K562 (cell line): ENCODE data around the gene IRX5. TPM values are rescaled to one million over a fixed set of nuclear protein-coding genes. Genes with fewer than 3 reads are reported as not detected.

Experiments used
- ATAC-seq: fragments of 200-7000 bp; cut with Tn5 transposase; 3 replicates; pipeline ENCODE4 v1.9.1; 2020; ENCODE audit warnings: moderate library complexity
- BruUV-seq: library from RNA; stranded (reverse); fragments of 400-500 nt; replicated peaks from 2 replicates; lab custom pipeline; 2021; lab: Mats Ljungman, UMichigan
- CTCF ChIA-PET: fragments of 300-600 bp; formaldehyde crosslinking; extraction: SDS; loops from one replicate; lab custom pipeline; 2021; ENCODE audit warnings: low intra/inter-chr PET ratio; lab: Yijun Ruan, JAX
- POLR2A ChIA-PET: fragments of 300-600, 350-650 bp; sonication (Branson Sonifier 250); formaldehyde crosslinking; extraction: SDS; loops from one replicate; lab custom pipeline; 2021; ENCODE audit warnings: antibody characterized with exemption, inconsistent platforms; lab: Yijun Ruan, JAX
- DNase-seq, 4 experiments: peaks; one replicate each; pipeline versions ENCODE4 v3.0.0 to v3.0.0-alpha.2; 2011 to 2018; ENCODE audit warnings: low spot score in 3 of 4, mixed read lengths in 3 of 4; ENCODE audit errors: extremely low read depth in 1 of 4
- FAIRE-seq: peaks from 2 replicates; lab custom pipeline; 2011; peaks lifted over from hg19 to GRCh38; lab: Jason Lieb, UNC
- H2AFZ ChIP-seq: 2 replicates; pipeline ENCODE4 v1.6.0; 2011; ENCODE audit warnings: low read depth, low read length, control low read depth, inconsistent platforms
- H3K27ac ChIP-seq: fragments of 200-600 bp; 3 replicates; pipeline ENCODE4 v1.8.0; 2011; ENCODE audit warnings: low read depth, mild to moderate bottlenecking, control low read depth, inconsistent platforms, low read length, moderate library complexity, mixed read lengths; ENCODE audit errors: extremely low read depth
- H3K27me3 ChIP-seq, 2 experiments: fragments of 300-600 bp in 1 of 2; 2 replicates in 1 of 2; 3 replicates in 1 of 2; pipeline versions ENCODE4 v1.6.0 to v1.8.0; 2011; ENCODE audit warnings: inconsistent platforms in 2 of 2, low read length in 2 of 2, mild to moderate bottlenecking in 1 of 2, mixed read lengths in 1 of 2, moderate library complexity in 1 of 2; ENCODE audit not compliant: control insufficient read depth in 2 of 2, insufficient read depth in 2 of 2
- H3K36me3 ChIP-seq: fragments of 300-600 bp; 3 replicates; pipeline ENCODE4 v1.8.0; 2011; ENCODE audit warnings: mild to moderate bottlenecking, low read length, inconsistent platforms; ENCODE audit not compliant: control insufficient read depth, insufficient read depth
- H3K4me1 ChIP-seq, 2 experiments: fragments of 200-600 bp in 1 of 2; replicated peaks in 1 of 2; 2 replicates in 1 of 2; 3 replicates in 1 of 2; pipeline versions ENCODE4 v1.5.1 to v1.8.0; 2011; ENCODE audit warnings: inconsistent platforms in 2 of 2, low read length in 2 of 2, mild to moderate bottlenecking in 1 of 2, mixed read lengths in 1 of 2, moderate library complexity in 1 of 2; ENCODE audit not compliant: control insufficient read depth in 2 of 2, insufficient read depth in 2 of 2
- H3K4me2 ChIP-seq: 2 replicates; pipeline ENCODE4 v1.6.1; 2011; ENCODE audit warnings: low read length, control low read depth, inconsistent platforms, mixed read lengths; ENCODE audit not compliant: insufficient read depth
- H3K4me3 ChIP-seq: fragments of 200-600 bp; sonication (generic), shearing (Covaris generic); 2 replicates; pipeline ENCODE4 v1.5.1; 2016; ENCODE audit warnings: control low read depth, inconsistent platforms
- H3K79me2 ChIP-seq: fragments of 200-600 bp; 3 replicates; pipeline ENCODE4 v1.8.0; 2011; ENCODE audit warnings: low read length, inconsistent platforms; ENCODE audit not compliant: control insufficient read depth, insufficient read depth
- H3K9ac ChIP-seq, 2 experiments: 2 replicates each; pipeline versions ENCODE4 v1.6.0 to v1.6.1; 2011; ENCODE audit warnings: low read depth in 2 of 2, low read length in 2 of 2, control low read depth in 1 of 2, inconsistent platforms in 1 of 2, mild to moderate bottlenecking in 1 of 2, mixed read lengths in 1 of 2; ENCODE audit not compliant: insufficient read depth in 1 of 2
- H3K9me1 ChIP-seq: one replicate; pipeline ENCODE4 v1.6.0; 2011; ENCODE audit warnings: inconsistent platforms, mild to moderate bottlenecking, low read length, moderate library complexity; ENCODE audit not compliant: control insufficient read depth, insufficient read depth
- H3K9me3 ChIP-seq: replicated peaks from 2 replicates; pipeline ENCODE4 v1.5.1; 2011; ENCODE audit warnings: low read depth, low read length, inconsistent platforms; ENCODE audit not compliant: control insufficient read depth, insufficient read depth
- H4K20me1 ChIP-seq: replicated peaks from 2 replicates; pipeline ENCODE4 v1.6.1; 2011; ENCODE audit warnings: low read length, inconsistent platforms, mixed read lengths; ENCODE audit not compliant: control insufficient read depth, insufficient read depth
- BCLAF1 ChIP-seq, 2 experiments: fragments of 450-650 bp in 1 of 2; IDR thresholded peaks; 2 replicates each; pipeline ENCODE4 v1.6.1; 2011 to 2017; ENCODE audit warnings: low read depth in 2 of 2, antibody characterized with exemption in 1 of 2, borderline replicate concordance in 1 of 2, low read length in 1 of 2, mild to moderate bottlenecking in 1 of 2, mixed read lengths in 1 of 2; ENCODE audit not compliant: control insufficient read depth in 1 of 2
- CC2D1A ChIP-seq: fragments of 450-650 bp; IDR thresholded peaks from 2 replicates; pipeline ENCODE4 v1.6.1; 2017; ENCODE audit warnings: mild to moderate bottlenecking
- GABPB2 ChIP-seq: fragments of 250-450 bp; sonication (Bioruptor Pico); conservative IDR thresholded peaks from 2 replicates; pipeline ENCODE4 v1.5.1; 2021; ENCODE audit warnings: mild to moderate bottlenecking
- HDAC3 ChIP-seq: fragments of 450-650 bp; IDR thresholded peaks from 2 replicates; pipeline ENCODE4 v1.6.1; 2018; ENCODE audit warnings: borderline replicate concordance, mild to moderate bottlenecking, moderate library complexity; ENCODE audit not compliant: partially characterized antibody
- KAT2B ChIP-seq: IDR thresholded peaks from one replicate; pipeline ENCODE4 v1.6.1; 2012; ENCODE audit warnings: low read depth, mild to moderate bottlenecking, control low read depth, inconsistent platforms, low read length, moderate library complexity
- LCOR ChIP-seq: sonication (generic); formaldehyde crosslinking; IDR thresholded peaks from 2 replicates; pipeline ENCODE4 v1.8.0; 2022; ENCODE audit warnings: mild to moderate bottlenecking, missing genetic modification reagents
- MTF1 ChIP-seq: fragments of 250-450 bp; sonication (Bioruptor Pico); IDR thresholded peaks from 2 replicates; pipeline ENCODE4 v1.9.0; 2021; ENCODE audit warnings: moderate library complexity, mild to moderate bottlenecking, inconsistent platforms, borderline replicate concordance
- ZFPM2 ChIP-seq: fragments of 250-450 bp; sonication (Bioruptor Pico); IDR thresholded peaks from 2 replicates; pipeline ENCODE4 v1.5.1; 2022; ENCODE audit warnings: mild to moderate bottlenecking
- ZNF217 ChIP-seq: sonication (generic); formaldehyde crosslinking; IDR thresholded peaks from 2 replicates; pipeline ENCODE4 v1.8.0; 2022; ENCODE audit warnings: mild to moderate bottlenecking, missing genetic modification reagents
- ZNF408 ChIP-seq: fragments of 250-450 bp; sonication (Bioruptor Pico); IDR thresholded peaks from 2 replicates; pipeline ENCODE4 v1.4.0; 2020; ENCODE audit warnings: low read depth, mild to moderate bottlenecking, moderate library complexity
- ZNF764 ChIP-seq: fragments of 250-450 bp; sonication (Bioruptor Pico); IDR thresholded peaks from 2 replicates; pipeline ENCODE4 v1.4.0; 2020; ENCODE audit warnings: low read depth, mild to moderate bottlenecking, moderate library complexity
- WGBS: fragments of 100-300 bp; shearing (Covaris generic); methylation state at CpG from one replicate; pipeline ENCODE4 v1.1.6; 2016; ENCODE audit warnings: low coverage, mixed read lengths; ENCODE audit not compliant: insufficient coverage; ENCODE audit errors: missing lambda C conversion rate; 5-methylcytosine and 5-hydroxymethylcytosine counted together
- in situ Hi-C: fragments of 300-500 bp; cut with MboI; formaldehyde crosslinking; loops from 4 replicates; pipeline ENCODE4 v1.15.0; 2018; ENCODE audit warnings: inconsistent platforms, mixed read lengths
- intact Hi-C: fragments of 100-400 bp; cut with micrococcal nuclease; formaldehyde crosslinking; loops from 2 replicates; pipeline ENCODE4 v1.14.2; 2022
- polyA plus RNA-seq, 8 experiments: library from polyadenylated mRNA; depleted of rRNA in 4 of 8; stranded (reverse) in 5 of 8; unstranded in 3 of 8; fragments of >200 nt; fragmentation: Nextera tagmentation in 2 of 8; fragmentation: Illumina TruSeq in 1 of 8; extraction: Ambion mirVana in 2 of 8; extraction: Trizol in 1 of 8; gene quantifications; 2 replicates each; pipeline versions ENCODE4 v1.2.1 to v1.2.3, GENCODE V29; 2011 to 2014; ENCODE audit warnings: inconsistent platforms in 1 of 8, missing spikeins in 1 of 8
- total RNA-seq, 7 experiments: library from RNA; depleted of rRNA in 6 of 7; stranded (reverse); fragments of >200 nt in 6 of 7; fragmentation: Illumina TruSeq in 2 of 7; extraction: Trizol in 2 of 7; gene quantifications; 2 replicates each; pipeline versions ENCODE4 v1.2.1 to v1.2.3, GENCODE V29; 2011 to 2021; ENCODE audit warnings: low replicate concordance in 1 of 7

The IRX5 gene
- total and polyA plus RNA-seq, 9 of the 15 experiments (the other 6 are each of a cell fraction or from before 2014, with no cell fraction given), result 0.20 to 4.2 (median 0.94) TPM

DNA sequence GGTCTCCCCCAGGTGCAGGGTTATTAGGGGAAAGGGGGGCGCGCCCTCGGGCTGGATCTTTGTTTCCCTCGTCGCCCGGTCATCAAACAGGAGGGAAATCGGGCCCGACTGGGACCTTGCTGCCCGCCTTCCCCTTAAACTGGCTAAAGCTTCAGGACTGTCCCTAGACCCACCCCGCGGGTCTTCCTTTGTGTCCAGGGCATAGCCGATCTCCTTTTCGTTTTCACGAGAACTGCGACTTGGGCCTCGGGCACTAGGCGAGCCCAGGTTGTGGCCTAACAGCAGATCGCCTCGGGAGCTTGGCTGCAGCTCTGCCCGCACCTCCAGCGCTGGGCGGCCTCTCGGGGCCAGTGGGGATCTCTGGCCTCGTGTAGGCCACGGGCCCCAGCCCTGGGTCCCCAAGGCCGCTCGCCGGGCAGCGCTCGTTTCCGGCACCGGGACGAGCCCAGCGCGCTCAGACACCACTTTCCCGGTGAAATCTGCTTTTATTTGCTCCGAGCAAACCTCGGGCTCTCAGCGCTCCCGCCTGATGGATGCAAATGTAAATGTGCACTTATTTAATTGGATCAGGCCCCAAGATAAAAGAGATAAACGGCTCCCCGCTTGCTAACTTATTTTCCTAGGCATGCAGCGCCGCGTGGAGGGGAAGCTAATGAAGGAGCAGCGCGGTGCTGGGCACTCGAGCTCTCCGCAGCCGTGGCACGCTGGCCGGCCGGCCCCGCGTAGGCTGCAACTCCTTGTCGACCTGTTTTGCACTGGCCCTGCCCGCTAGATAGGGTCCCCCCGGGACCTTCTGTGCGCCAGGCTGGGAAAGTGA, 7.8 kb downstream of the IRX5 start (continued):
- TF ChIP-seq KAT2B (no peak), HDAC3 (no peak)

DNA sequence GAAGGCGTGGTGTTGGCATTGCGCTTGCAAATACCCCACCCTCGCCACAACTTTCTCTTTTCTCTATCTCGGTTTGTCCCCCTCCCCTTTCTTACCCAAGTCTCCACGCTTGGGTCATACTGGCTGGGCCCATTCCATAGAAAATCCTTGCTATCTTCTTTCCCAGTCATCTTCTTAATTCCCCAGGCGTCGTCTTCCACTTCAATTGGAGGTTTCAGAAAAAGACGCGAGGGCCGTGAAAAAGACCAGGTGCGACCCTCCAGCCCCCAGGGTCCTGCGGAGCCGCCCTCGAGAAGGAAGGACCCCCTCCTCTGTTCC, 8.3 kb downstream of the IRX5 start:
- Histone ChIP-seq H3K4me3 (no peak overlapping the region), H3K4me1 (peaks cover 0 to 17% of the 10 kb centered on the region in 2 experiments; a peak in 2 of 5 replicates), H3K4me2 (no peak overlapping the region), H3K27me3 (peaks cover 4 to 10% of the 10 kb centered on the region in 2 experiments; a peak in 3 of 5 replicates), H3K9me1 (no peaks in the 10 kb centered on the region), H3K79me2 (no peaks in the 10 kb centered on the region), H3K9ac (no peak overlapping the region), H4K20me1 (no peaks in the 10 kb centered on the region; the same call in 1 of the 2 replicates), H3K9me3 (no peaks in the 10 kb centered on the region), H2AFZ (no peak overlapping the region), H3K36me3 (0 out of 3 replicates have a peak, but pooled peaks cover 3% of the 10 kb centered on the region), H3K27ac (no peak overlapping the region)
- BruUV-seq, result no TSS peak
- ATAC-seq (no peak), FAIRE-seq (no peak), DNase-seq (no peak)
- TF ChIP-seq GABPB2 (CRISPR knock-in tag) (no peak), ZNF764 (CRISPR knock-in tag) (no peak), MTF1 (CRISPR knock-in tag) (no peak), ZNF408 (no peak), ZNF217 (CRISPR knock-in tag) (no peak), LCOR (CRISPR knock-in tag) (no peak), CC2D1A (no peak), ZFPM2 (no peak), BCLAF1 (IDR thresholded peaks at IDR 0.05; ENCODE audit: borderline replicate concordance in 1 of 2, control insufficient read depth in 1 of 2, low read depth in 2 of 2, low read length in 1 of 2) (no peak)
- 47% methylated on average over 12 of the region's 14 CpGs for WGBS
- POLR2A ChIA-PET, result no interaction called here
- in situ Hi-C loops, result no loop called here
- intact Hi-C loops, result no loop called here
- CTCF ChIA-PET, result no interaction called here
